SHP77 (cell line): ENCODE data around the gene MATN1.
A peak's percentile ranks its signal among the peaks of the same experiment; 100 is the strongest.

Source experiments
- DNase-seq, 2 experiments: peaks; one replicate each; lab custom pipeline; 2025; lab: John Stamatoyannopoulos, UW

Gene MATN1

DNA sequence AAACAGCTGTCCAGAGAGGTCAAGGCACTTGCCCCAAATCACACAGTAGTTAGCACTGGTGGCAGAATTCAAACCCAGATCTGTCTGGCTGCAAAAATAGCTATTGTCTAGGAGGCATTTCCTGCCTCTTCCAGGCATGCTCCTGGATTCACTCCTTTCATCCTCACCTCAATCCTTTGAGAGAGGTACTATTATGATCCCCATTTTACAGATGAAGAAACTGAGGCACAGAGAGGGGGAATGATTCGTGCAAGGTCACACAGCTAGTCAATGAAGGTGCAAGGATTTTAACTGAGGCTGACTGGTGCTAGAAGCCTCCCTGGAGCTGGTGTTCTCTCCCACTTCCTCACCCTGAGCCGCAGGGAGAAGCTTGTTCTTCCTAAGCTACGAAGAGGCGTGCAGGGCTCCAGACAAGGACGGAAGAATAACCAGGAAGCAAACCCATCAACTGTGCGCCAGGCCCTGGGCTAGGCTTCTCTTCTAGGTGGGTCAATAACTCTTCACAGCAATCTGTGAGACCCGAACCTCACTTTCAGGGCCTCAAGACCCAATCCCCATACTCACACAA is 34.8 kb upstream of the MATN1 start:
- no peak for DNase-seq

DNA sequence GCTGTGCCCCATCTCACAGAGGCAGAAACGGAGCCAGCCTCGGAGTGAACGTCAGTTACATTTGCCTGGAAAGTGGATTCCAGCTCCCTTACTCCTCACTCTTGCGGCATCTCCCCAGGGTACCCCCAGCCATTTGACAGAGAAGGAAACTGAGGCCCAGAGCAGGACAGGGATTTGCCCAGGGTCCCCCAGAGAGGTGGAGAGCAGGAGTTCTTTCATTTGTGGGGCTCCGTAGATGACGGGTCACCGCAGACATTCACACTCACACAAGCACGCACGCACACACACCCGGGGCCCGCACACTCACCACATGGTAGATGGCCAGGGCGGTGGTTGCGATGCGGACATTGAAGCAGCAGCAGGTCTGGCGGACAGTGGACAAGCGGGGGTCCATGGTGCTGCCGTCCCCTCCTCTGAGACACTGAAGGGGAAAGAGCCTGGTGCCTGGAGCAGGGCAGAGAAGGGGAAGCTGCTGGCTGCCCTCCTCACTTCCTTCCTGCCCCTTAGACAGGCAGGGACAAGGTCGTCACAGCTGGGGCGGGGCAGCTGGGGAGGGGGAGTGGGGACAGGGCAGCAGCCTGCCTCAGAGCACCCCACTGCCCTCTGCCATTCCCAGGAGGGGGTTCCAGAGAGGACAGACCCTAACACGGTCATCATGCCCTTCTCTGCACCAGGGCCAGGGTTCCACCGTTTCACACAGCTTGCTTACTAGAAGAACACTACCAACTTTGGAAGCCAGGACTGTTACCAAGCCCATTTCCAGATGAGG is 34.2 kb upstream of the MATN1 start, which contains the start of gene LAPTM5:
Gene LAPTM5 (minus strand): TSS at position 423 of the 769 bp plus-strand sequence. CDS start 29 bp downstream, at position 394.
- DNase-seq: no peak

DNA sequence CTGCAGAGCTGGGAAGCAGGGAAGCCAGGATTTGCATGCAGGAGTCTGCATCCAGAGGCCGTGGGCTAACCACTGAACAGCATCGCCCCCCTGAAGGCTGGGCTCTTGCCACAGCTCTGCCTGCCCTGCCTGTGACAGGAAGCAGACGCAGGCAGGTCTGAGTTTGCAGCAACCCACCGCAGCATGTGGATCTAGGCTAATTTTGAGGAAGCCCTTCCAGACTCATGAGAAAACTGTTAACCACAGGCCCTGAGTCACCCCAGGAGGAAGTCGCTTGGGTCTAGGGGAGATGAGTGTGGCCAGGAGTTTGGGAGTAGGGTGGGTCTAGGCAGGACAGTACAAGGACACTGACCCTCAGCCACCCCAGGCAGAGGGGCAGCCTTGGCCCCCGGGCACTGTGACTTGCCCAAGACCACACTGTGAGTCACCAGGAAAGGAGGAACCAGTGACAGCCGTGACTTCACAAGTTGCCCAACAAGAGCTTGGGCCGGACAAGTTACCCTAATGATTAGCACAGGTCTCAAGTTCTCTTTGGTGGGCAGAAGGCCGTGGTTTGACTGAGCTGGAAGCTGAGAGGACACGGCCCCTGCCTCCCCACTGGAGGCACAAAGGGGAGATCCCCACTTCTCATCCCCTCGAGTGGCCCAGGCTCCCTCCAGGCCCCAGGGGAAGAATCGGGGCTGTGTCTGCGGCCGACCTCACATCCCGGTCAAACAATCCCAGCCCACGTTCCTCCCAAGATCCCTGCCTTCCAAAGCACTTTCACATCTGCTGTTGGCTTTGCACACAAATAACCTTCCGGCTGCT is 33.4 kb upstream of the MATN1 start:
- DNase-seq: no peak

DNA sequence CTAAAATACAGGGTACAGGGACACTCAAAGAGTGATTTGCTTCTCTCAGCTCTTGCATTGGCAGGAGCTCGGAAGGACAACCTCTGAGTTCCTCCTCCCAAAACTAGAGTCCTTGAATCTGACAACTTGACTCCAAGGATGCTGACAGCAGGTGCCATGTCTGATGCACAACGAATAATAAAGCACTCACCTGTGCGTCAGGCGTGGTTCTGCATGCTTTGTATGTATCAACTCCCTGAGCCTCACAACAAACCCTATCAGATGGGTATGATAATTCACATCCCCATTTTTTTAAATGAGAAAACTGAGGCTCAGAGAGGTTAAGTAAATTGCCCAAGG is 32.8 kb upstream of the MATN1 start:
- no peak for DNase-seq

DNA sequence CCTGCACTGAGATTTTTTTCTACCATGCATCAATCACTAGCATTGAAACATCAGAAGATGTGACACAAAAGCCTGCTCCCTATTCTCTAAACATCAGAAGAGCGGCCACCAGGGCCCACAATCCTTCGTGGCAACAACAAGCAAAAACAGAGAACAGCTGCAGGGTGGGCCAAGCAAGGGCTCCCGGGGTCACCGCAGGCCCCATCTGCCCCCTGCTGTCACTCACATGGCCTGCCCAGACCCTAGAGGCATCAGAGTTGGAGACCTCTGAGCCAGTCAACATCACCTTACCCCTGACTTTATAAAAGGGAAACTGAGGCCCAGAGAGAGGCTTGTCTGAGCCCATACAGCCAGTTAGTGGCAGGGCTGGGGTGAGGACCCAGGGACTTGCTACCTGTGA is 32.4 kb upstream of the MATN1 start:
- no peak for DNase-seq

- no peak for DNase-seq
Observed at GRCh38 chr1:30755334-30755733, 31.9 kb upstream of the MATN1 start.

- no peak for DNase-seq
Observed at GRCh38 chr1:30754684-30755171, 31.3 kb upstream of the MATN1 start.

GRCh38 chr1:30753660-30754123 is 30.3 kb upstream of the MATN1 start:
- no peak for DNase-seq

DNA sequence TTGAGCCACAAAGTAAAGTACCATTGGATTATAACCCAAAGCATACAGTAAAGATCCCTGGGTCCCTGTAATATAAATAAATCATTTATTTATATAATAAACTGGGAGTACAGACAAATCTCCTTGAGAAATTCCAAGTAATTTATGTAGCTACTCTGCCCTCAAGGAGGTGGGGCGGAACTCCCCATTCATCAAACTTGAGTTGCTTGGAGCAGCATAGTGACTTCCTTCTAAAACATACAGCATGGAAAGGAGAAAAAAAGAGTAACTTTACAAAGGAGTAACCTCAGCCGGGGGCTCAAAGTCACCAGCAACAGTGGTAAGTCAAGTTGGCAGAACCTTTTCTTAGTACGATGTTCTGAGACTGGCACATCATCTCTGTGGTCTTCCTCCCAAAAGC is 29.7 kb upstream of the MATN1 start:
- no peak for DNase-seq

GRCh38 chr1:30752651-30752908 is 29.2 kb upstream of the MATN1 start:
- DNase-seq: no peak

DNA sequence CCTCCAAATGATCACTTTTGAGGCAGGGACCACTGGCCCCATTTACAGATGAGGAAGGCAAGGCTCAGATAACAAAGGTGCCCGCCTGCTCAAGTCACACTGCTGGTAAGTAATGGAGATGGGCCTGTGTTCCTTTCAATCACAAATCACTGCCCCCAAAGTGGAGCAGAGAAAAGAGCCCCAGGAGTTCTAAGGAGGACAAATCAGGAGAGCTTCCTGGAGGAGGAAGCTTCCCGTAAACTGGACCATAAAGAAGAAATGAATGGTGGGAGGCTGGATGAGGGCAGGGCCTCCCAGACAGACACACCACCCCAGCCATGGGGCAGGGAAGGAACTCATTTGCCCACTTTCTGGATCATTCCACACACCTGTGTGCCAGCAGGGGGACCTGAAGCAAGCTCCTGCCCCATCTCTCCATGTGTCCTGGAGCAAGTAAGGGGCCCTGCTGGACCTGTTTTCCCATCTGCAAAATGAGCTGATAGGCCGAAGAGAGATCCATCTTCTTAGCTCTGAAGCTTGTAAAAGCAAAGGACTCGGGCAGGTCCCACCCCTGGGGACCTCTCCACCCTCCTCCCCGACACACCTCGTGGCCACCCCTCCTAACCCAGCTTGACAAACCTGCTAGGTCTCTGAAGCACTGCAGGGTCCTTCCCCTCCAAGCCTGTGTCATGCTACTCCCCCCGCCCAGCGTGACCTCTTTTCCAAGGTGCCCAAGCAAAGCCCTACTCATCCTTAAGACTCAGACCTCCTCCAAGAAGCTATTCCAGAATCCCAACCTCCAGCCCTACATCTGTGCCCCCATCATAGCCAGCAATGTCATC is 28.7 kb upstream of the MATN1 start:
- no peak for DNase-seq

- no peak for DNase-seq
Observed at GRCh38 chr1:30750731-30751291, 27.4 kb upstream of the MATN1 start.

DNA sequence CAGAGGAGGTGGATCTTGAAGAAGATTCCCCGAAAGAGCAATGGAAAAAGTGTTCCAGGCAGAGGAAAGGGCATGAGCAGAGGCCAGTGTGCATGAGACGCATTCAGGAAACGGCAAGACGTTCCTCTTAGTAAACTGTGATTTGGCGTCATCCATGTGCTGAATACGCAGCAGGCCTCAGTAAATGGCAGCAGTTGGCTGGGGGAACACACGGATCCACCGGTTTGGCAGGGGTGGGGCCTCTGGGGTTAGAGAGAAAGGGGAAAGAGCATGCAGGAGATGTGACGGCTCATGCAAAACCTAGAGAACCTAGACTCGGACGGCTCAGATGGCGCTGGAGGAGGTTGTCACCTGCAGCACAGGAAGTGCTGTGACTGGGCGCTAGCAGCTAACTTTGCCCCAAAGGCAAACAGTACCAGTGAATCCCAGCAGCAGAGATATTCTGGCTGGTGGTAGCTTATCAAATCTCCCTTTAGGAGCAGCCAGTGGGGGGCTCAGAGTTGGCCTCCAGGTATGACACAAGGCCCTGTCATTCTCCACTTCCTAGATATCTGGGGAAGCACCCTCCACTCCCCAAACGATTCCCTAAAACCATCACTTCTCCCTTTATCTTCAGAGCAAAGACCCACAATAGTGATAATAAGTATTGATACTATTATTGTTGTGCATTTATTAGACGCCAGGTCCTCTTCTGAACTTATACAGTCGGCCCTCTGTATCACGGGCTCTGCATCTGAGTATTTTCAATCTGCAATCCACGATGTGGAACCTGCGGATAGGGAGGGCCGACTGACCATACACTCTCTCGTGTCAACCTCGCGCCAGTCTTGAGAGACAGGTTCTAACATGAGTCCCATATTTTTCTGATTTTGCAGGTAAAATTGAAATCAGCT is 26.6 kb upstream of the MATN1 start:
- DNase-seq: peak in 1 of 2 experiments; percentile 51

GRCh38 chr1:30748699-30749401 is 25.5 kb upstream of the MATN1 start:
- peak in 1 of 2 experiments; percentile 52 for DNase-seq

GRCh38 chr1:30748098-30748698 is 24.8 kb upstream of the MATN1 start:
- DNase-seq: peak; percentile 76 to 94

DNA sequence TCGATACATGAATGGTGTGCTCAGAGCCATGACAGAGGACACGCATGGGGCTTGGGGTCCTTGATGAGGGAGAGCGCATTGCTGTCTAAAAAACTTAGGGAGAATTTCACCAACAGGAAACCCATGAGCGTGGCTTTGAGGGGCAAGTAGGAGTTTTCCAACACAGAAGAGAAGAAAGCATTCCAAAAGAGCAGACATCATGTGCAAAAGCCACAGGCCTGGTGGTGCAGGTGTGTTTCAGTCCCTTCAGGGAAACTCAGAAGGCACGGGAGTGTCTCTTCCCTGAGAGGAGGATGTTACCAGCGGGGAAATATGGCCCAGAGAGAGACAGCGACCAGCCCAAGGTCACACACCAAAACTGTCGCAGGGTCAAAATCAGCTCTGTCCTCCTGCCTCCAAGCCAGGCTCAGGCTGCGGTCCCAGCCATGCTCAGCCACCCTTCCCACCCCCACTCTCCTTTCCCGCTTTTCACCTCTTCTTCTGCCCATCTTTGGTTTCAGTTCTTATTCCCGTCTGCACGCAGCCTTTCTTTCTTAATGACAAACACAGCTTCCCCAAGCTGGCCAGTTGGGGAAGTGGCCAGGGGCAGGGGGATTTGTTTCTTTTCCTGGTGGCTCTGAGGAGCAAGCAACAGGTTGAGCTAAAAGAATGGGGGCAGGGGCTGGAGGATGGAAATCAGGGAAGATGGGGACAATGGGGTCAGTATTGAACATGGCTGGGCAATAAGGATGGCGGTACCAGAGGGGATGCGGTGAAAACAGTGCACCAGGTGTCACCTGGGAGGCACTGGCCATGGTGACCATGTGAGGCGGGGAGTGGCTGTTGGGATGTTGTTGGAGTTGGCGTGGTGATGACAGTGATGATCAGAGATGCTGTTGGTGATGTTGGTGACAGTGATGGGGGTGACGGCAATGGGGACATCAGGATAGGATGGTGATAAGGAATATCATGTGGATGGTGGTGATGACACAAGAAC is 23.9 kb upstream of the MATN1 start:
- no peak for DNase-seq

- DNase-seq: no peak
Observed at GRCh38 chr1:30746212-30747032, 23.0 kb upstream of the MATN1 start.

DNA sequence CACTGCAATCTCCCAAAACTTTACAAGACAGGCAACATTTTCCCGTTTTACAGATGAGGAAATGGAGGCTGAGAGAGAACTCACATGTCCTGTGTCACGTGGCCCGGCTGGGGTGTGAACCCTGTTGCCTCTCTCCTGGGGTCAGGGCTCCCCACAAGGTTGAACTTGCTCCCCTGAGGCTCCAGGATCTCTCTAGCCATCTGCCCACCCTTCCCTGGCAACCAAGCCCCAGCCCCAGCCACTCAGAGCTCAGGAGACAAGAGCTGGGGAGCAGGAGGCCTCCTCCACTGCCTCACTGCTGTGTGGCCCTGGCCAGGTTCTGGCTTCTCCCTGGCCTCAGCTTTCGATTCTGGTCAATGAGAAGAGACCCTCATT is 22.4 kb upstream of the MATN1 start:
- no peak for DNase-seq
